HEK293T (cell line): ENCODE measurements around the gene CLDN6.

Source experiments
- FOXK2 ChIP-seq: fragments of 450-650 bp; IDR thresholded peaks from 2 replicates; pipeline ENCODE4 v1.6.1; 2016; ENCODE audit warnings: mild to moderate bottlenecking
- FOXM1 ChIP-seq: fragments of 450-650 bp; IDR thresholded peaks from 2 replicates; pipeline ENCODE4 v1.6.1; 2017; ENCODE audit warnings: mild to moderate bottlenecking, borderline replicate concordance
- SP1 ChIP-seq: fragments of 450-650 bp; IDR thresholded peaks from 2 replicates; pipeline ENCODE4 v1.6.1; 2017
- SUZ12 ChIP-seq: fragments of 450-650 bp; IDR thresholded peaks from 2 replicates; pipeline ENCODE4 v1.6.1; 2016; ENCODE audit warnings: mild to moderate bottlenecking
- ZNF384 ChIP-seq: fragments of 450-650 bp; IDR thresholded peaks from 2 replicates; pipeline ENCODE4 v1.6.1; 2016
- TF ChIP-seq, protein P1 (sequence below): fragments of 450-650 bp; IDR thresholded peaks from 2 replicates; pipeline ENCODE4 v1.6.1; 2016

DNA sequence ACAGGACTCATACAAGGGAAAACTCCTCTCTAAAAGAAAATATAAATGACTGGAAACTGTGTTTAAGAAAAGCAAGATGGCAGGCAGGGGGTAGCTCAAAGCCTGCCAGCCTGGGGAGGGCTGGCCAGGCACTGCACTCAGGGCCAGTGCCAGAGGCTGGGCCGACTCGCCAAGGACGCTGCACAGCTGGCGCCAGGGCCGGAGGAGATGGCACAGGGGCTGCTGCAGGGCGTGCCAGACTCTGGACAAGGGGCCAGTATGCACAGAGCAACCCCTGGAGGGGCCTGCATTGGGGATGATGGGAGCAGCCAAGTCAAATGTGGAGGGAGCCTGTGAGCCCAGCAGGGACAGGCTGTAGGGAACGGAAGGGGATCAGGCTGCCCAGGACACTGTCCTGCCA, 41.8 kb downstream of the CLDN6 start:
- TF ChIP-seq FOXK2 (no peak), ZNF384 (no peak), SUZ12 (no peak), FOXM1 (no peak), SP1 (no peak)
- TF ChIP-seq, protein P1, sequence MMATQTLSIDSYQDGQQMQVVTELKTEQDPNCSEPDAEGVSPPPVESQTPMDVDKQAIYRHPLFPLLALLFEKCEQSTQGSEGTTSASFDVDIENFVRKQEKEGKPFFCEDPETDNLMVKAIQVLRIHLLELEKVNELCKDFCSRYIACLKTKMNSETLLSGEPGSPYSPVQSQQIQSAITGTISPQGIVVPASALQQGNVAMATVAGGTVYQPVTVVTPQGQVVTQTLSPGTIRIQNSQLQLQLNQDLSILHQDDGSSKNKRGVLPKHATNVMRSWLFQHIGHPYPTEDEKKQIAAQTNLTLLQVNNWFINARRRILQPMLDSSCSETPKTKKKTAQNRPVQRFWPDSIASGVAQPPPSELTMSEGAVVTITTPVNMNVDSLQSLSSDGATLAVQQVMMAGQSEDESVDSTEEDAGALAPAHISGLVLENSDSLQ = no peak
